Right cardiac atrium (tissue), 5 donors: ENCODE results near the gene FXYD7. TPM values are rescaled to one million over a fixed set of nuclear protein-coding genes. Genes with fewer than 3 reads are reported as not detected.

Experiments used
- ATAC-seq, 2 donors: fragments of 200-7000 bp; cut with Tn5 transposase; one replicate each; pipeline versions ENCODE4 v1.8.0 to v1.9.1; 2020; ENCODE audit warnings: moderate library complexity in 2 of 2, mild to moderate bottlenecking in 1 of 2
- DNase-seq, 3 donors: peaks; one replicate each; pipeline ENCODE4 v3.0.0-alpha.2; 2020
- H3K27ac ChIP-seq: one replicate; pipeline ENCODE4 v1.5.1; 2013; ENCODE audit warnings: mild to moderate bottlenecking, low read length, control low read depth, moderate library complexity
- H3K27me3 ChIP-seq: one replicate; pipeline ENCODE4 v1.6.1; 2013; ENCODE audit not compliant: control insufficient read depth, insufficient read depth
- H3K4me1 ChIP-seq: one replicate; pipeline ENCODE4 v1.6.1; 2013; ENCODE audit warnings: low read length; ENCODE audit not compliant: control insufficient read depth, insufficient read depth
- H3K4me3 ChIP-seq: one replicate; pipeline ENCODE4 v1.5.1; 2013; ENCODE audit warnings: low read length, control low read depth
- H3K9me3 ChIP-seq: one replicate; pipeline ENCODE4 v1.6.1; 2013; ENCODE audit warnings: low read length; ENCODE audit not compliant: control insufficient read depth
- WGBS: extraction: QIAGEN DNeasy Blood & Tissue Kit; methylation state at CpG from one replicate; pipeline ENCODE4 v1.1.7; 2013; 5-methylcytosine and 5-hydroxymethylcytosine counted together
- intact Hi-C, 4 donors: fragments of 100-400 bp; cut with DNase I; formaldehyde crosslinking; loops; one replicate each; pipeline versions ENCODE4 v1.11.0 to v1.14.0; 2022 to 2023
- polyA plus RNA-seq: library from polyadenylated mRNA; stranded (reverse); fragments of 200-250 nt; gene quantifications from one replicate; pipeline ENCODE4 v1.2.3, GENCODE V29; 2013
- total RNA-seq, 4 donors: library from RNA; stranded (reverse); fragmentation: NEBNext Ultra II Directional; extraction: Animal tissue kit (Norgen Biotek cat#: 25700); gene quantifications; one replicate each; pipeline ENCODE4 v1.2.1, GENCODE V29; 2021
- donor health status: healthy with polysubstance abuse.
- donor health status: DM: no; HTN: yes; CAD: no.
- donor health status: DM: no; HTN: no; CAD: no.
- donor health status: DM: no; HTN: yes; CAD: no; lungs with severe emphysema.
- donor health status: DM: yes; HTN: yes; CAD: no.

Gene FXYD7
- total and polyA plus RNA-seq, 5 donors: 0.25 to 0.40 TPM; not detected in 3

GRCh38 chr19:35140207-35140961, 2.7 kb upstream of the FXYD7 start:
- no peaks in the 10 kb centered on the region for H3K9me3 ChIP-seq
- H3K27ac ChIP-seq: peak overlapping the region; percentile 55
- intact Hi-C loops: no loop called here
- no peaks in the 10 kb centered on the region for H3K4me1 ChIP-seq
- 45% methylated on average over 12 of the region's 12 CpGs for WGBS
- no peaks in the 10 kb centered on the region for H3K27me3 ChIP-seq
- H3K4me3 ChIP-seq: peak overlapping the region; percentile 37
- no peak for ATAC-seq
- DNase-seq: peak; percentile 48 to 72 (median 71)

DNA sequence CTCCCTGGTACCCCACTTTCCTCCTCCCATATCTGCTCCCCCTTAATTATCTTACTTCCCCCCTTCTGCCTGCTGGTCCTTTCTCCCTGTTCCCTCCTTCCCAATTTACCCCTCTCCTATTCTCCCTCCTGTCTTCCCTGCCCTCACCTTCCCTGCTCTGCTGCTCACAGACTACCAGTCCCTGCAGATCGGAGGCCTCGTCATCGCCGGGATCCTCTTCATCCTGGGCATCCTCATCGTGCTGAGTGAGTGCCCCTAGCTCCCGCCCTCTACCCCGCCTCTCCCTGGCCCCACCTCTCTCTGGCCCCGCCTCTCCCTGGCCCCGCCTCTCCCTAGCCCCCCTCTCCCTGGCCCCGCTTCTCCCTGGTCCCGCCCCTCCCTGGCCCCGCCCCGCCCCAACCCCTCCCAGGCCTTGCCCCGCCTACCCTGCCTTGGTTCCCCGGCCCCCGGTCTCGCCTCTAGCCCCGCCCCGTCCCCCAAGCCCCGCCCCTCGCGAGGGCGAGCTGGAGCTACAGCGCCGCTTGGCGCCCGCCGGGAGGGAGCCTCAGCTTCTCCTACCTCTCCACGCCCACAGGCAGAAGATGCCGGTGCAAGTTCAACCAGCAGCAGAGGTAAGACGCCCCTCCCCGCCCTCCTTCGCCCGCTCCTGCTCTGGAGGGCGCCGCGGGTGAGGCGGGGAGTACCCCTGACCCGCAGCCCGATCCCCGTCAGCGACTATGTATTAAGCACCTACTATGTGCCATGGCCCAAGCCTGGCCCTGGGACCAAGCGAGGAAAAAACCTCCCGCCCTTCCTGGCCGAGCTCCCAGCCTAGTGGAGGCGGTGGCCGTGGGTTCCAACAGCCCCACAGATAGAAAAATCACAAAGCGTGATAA, 1.9 kb upstream of the FXYD7 start:
- peak overlapping the region; percentile 55 for H3K27ac ChIP-seq
- H3K4me3 ChIP-seq: peak overlapping the region; percentile 37
- intact Hi-C loops: no loop called here
- H3K27me3 ChIP-seq: no peaks in the 10 kb centered on the region
- no peaks in the 10 kb centered on the region for H3K4me1 ChIP-seq
- no peaks in the 10 kb centered on the region for H3K9me3 ChIP-seq
- ATAC-seq (peak; percentile 72 to 85), DNase-seq (peak; percentile 95 to 98 (median 98))
- 9% methylated on average over 48 of the region's 48 CpGs for WGBS

- Histone ChIP-seq H3K27me3 (no peaks in the 10 kb centered on the region), H3K9me3 (no peaks in the 10 kb centered on the region), H3K4me3 (no peak overlapping the region), H3K4me1 (no peaks in the 10 kb centered on the region), H3K27ac (no peak overlapping the region)
- DNase-seq (peak in 2 of 3 donors; percentile 60 to 63), ATAC-seq (no peak)
- WGBS: 38% methylated on average over 21 of the region's 21 CpGs
- intact Hi-C loops: no loop called here
Measured at GRCh38 chr19:35141837-35142605, 1.0 kb upstream of the FXYD7 start.

DNA sequence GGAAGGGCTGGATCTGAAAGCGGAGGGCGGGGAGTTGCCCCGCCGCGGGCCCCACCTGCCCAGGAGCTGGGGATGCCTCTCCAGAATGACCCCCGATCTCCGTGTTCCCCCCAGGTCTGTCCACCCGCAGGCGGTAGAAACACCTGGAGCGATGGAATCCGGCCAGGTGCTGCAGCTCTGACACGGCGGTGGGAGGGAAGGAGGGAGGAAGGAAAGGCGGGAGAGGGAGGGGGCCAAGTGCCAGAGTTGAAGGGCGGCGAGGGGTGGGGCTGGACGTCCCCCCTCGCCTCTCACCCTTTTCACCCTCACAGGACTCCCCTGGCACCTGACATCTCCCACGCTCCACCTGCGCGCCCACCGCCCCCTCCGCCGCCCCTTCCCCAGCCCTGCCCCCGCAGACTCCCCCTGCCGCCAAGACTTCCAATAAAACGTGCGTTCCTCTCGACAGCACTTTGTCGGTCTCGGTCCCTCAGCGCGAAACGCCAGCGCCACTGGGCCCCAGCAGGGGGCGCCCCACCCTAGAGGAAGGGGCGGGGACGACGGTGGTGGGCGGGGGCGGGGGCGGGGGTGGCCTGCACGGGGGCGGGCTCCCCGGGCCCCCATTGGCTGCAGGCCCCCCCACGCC, 337 bp upstream of the FXYD7 start:
- Histone ChIP-seq H3K27ac (no peak overlapping the region), H3K9me3 (no peaks in the 10 kb centered on the region), H3K27me3 (no peaks in the 10 kb centered on the region), H3K4me1 (no peaks in the 10 kb centered on the region), H3K4me3 (no peak overlapping the region)
- intact Hi-C loops: no loop called here
- ATAC-seq (no peak), DNase-seq (peak; percentile 57 to 88 (median 81))
- 23% methylated on average over 44 of the region's 46 CpGs for WGBS

DNA sequence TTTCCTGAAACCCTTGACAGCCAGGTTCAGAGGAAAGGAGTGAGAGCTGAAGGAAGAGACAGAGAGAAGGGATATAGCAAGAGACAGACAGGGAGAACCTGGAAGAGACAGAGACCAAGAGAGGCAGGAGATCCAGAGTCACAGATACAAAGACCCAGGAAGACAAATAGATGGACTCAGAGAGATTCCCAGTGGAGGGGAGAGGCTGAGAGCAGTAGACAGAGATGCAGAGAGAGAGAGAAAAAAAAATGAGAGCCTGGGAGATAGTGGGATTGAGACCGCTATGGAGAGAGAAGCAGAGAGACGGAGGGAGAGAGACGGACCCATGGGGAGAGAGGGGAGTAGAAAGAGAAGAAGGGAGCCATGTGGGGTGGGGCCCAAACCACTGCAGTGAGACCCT, 763 bp downstream of the FXYD7 start:
- 39% methylated on average over 3 of the region's 3 CpGs for WGBS
- intact Hi-C loops: no loop called here

GRCh38 chr19:35144259-35144599, 1.2 kb downstream of the FXYD7 start:
- Histone ChIP-seq H3K27ac (no peak overlapping the region), H3K4me3 (no peak overlapping the region), H3K9me3 (no peaks in the 10 kb centered on the region), H3K27me3 (no peaks in the 10 kb centered on the region), H3K4me1 (no peaks in the 10 kb centered on the region)
- intact Hi-C loops: no loop called here
- DNase-seq (peak in 1 of 3 donors; percentile 32), ATAC-seq (no peak)
- WGBS: 30% methylated on average over 6 of the region's 6 CpGs

More for the DNA sequence above, 763 bp downstream of the FXYD7 start:
- Histone ChIP-seq H3K27me3 (no peaks in the 10 kb centered on the region), H3K4me1 (no peaks in the 10 kb centered on the region), H3K9me3 (no peaks in the 10 kb centered on the region), H3K4me3 (no peak overlapping the region), H3K27ac (no peak overlapping the region)
- DNase-seq (no peak), ATAC-seq (no peak)

GRCh38 chr19:35144600-35145436, 1.8 kb downstream of the FXYD7 start:
- Histone ChIP-seq H3K4me1 (no peaks in the 10 kb centered on the region), H3K27me3 (no peaks in the 10 kb centered on the region), H3K9me3 (no peaks in the 10 kb centered on the region), H3K27ac (no peak overlapping the region), H3K4me3 (no peak overlapping the region)
- 21% methylated on average over 15 of the region's 15 CpGs for WGBS
- ATAC-seq (no peak), DNase-seq (peak in 1 of 3 donors; percentile 61)
- intact Hi-C loops: no loop called here

- H3K4me1 ChIP-seq: no peaks in the 10 kb centered on the region
- no peak for ATAC-seq
- H3K4me3 ChIP-seq: no peak overlapping the region
- H3K27me3 ChIP-seq: no peaks in the 10 kb centered on the region
- H3K27ac ChIP-seq: no peak overlapping the region
- no peak for DNase-seq
- WGBS: 65% methylated on average over 7 of the region's 7 CpGs
- intact Hi-C loops: no loop called here
- H3K9me3 ChIP-seq: no peaks in the 10 kb centered on the region
Measured at GRCh38 chr19:35146746-35147459, 3.8 kb downstream of the FXYD7 start.

DNA sequence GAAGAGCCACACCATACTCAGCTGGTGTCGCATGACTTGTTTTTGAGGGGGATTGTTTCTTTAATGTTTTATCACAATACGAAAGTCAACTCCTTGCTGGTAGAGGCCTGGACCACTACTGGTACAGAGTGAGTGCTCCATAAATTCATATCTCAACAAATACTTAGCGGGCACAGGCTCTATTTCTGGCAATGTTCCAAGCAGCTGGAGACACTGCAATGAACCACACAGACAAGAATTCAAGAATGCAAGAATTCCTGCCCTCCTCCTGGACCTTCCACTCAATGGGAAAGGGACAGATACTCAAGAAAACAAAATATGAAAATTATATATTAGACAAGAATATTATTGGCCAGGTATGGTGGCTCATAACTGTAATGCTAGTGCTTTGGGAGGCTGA, 6.4 kb downstream of the FXYD7 start:
- ATAC-seq (no peak), DNase-seq (no peak)
- Histone ChIP-seq H3K4me3 (no peak overlapping the region), H3K9me3 (no peaks in the 10 kb centered on the region), H3K4me1 (no peaks in the 10 kb centered on the region), H3K27me3 (no peaks in the 10 kb centered on the region), H3K27ac (no peak overlapping the region)
- intact Hi-C loops: no loop called here
- 78% methylated on average over 3 of the region's 3 CpGs for WGBS
